Ishikawa (cell line): ENCODE results near the gene PHYH.

Source experiments
- EP300 ChIP-seq: IDR thresholded peaks from 2 replicates; pipeline ENCODE4 v1.6.1; 2012; ENCODE audit warnings: borderline replicate concordance
- MAX ChIP-seq: IDR thresholded peaks from 2 replicates; pipeline ENCODE4 v1.6.1; 2012
- NFIC ChIP-seq: IDR thresholded peaks from 2 replicates; pipeline ENCODE4 v1.6.1; 2012
- RAD21 ChIP-seq: IDR thresholded peaks from 2 replicates; pipeline ENCODE4 v1.6.1; 2012; ENCODE audit warnings: low read depth
- REST ChIP-seq: IDR thresholded peaks from 2 replicates; pipeline ENCODE4 v1.6.1; 2012; ENCODE audit warnings: low read depth, mild to moderate bottlenecking
- TEAD4 ChIP-seq: IDR thresholded peaks from 2 replicates; pipeline ENCODE4 v1.6.1; 2012
- YY1 ChIP-seq: IDR thresholded peaks from 2 replicates; pipeline ENCODE4 v1.6.1; 2012; ENCODE audit warnings: low read depth

GRCh38 chr10:13322615-13323148 is 22.8 kb upstream of the PHYH start:
- TF ChIP-seq RAD21: no peak
- no peak for TF ChIP-seq MAX
- TF ChIP-seq YY1: no peak
- no peak for TF ChIP-seq REST
- TF ChIP-seq TEAD4: no peak
- TF ChIP-seq NFIC: no peak
- no peak for TF ChIP-seq EP300
